Hepatocyte (in vitro differentiated cells): ENCODE measurements around the gene HSD17B8. TPM values are rescaled to one million over a fixed set of nuclear protein-coding genes. Genes with fewer than 3 reads are reported as not detected.

Experiments
- DNase-seq: peaks from one replicate; pipeline ENCODE4 v3.0.0-alpha.2; 2016; ENCODE audit warnings: low spot score
- H2AFZ ChIP-seq: fragments of 200-600 bp; sonication (generic); 2 replicates; pipeline ENCODE4 v1.6.0; 2016; ENCODE audit warnings: antibody characterized with exemption, mild to moderate bottlenecking
- H3K27ac ChIP-seq: fragments of 200-600 bp; sonication (generic); 2 replicates; pipeline ENCODE4 v1.5.1; 2016; ENCODE audit warnings: mild to moderate bottlenecking
- H3K27me3 ChIP-seq: fragments of 200-600 bp; sonication (generic); 2 replicates; pipeline ENCODE4 v1.6.1; 2016
- H3K36me3 ChIP-seq: fragments of 200-600 bp; sonication (generic); replicated peaks from 2 replicates; pipeline ENCODE4 v1.5.1; 2016; ENCODE audit warnings: low read depth; ENCODE audit not compliant: insufficient read depth
- H3K4me1 ChIP-seq: fragments of 200-600 bp; sonication (generic); 2 replicates; pipeline ENCODE4 v1.5.1; 2016; ENCODE audit warnings: mild to moderate bottlenecking, moderate library complexity; ENCODE audit not compliant: insufficient read depth
- H3K4me2 ChIP-seq: fragments of 200-600 bp; sonication (generic); 2 replicates; pipeline ENCODE4 v1.6.0; 2016
- H3K4me3 ChIP-seq: fragments of 200-600 bp; sonication (generic); 2 replicates; pipeline ENCODE4 v1.5.1; 2016; ENCODE audit warnings: mild to moderate bottlenecking
- H3K79me2 ChIP-seq: fragments of 200-600 bp; sonication (generic); 2 replicates; pipeline ENCODE4 v1.6.0; 2017; ENCODE audit warnings: mild to moderate bottlenecking
- H3K9me2 ChIP-seq: fragments of 200-600 bp; sonication (generic); replicated peaks from 2 replicates; pipeline ENCODE4 v1.6.0; 2017; ENCODE audit warnings: mild to moderate bottlenecking; ENCODE audit not compliant: insufficient read depth
- H3K9me3 ChIP-seq: fragments of 200-600 bp; sonication (generic); 2 replicates; pipeline ENCODE4 v1.5.1; 2016; ENCODE audit warnings: low read depth, mild to moderate bottlenecking
- H4K20me1 ChIP-seq: fragments of 200-600 bp; sonication (generic); 2 replicates; pipeline ENCODE4 v1.6.0; 2016; ENCODE audit warnings: mild to moderate bottlenecking; ENCODE audit not compliant: insufficient read depth, poor library complexity, severe bottlenecking
- EZH2 ChIP-seq: fragments of 200-600 bp; sonication (generic); IDR thresholded peaks from 2 replicates; pipeline ENCODE4 v1.6.1; 2016; ENCODE audit warnings: antibody characterized with exemption, mild to moderate bottlenecking, borderline replicate concordance
- EZH2phosphoT487 ChIP-seq: fragments of 200-600 bp; sonication (generic); IDR thresholded peaks from one replicate; pipeline ENCODE4 v1.6.1; 2018; ENCODE audit warnings: antibody characterized with exemption, mild to moderate bottlenecking, low read depth, moderate library complexity; ENCODE audit not compliant: unreplicated experiment, severe bottlenecking
- WGBS: methylation state at CpG from one replicate; pipeline ENCODE4 v1.1.6; 2016; ENCODE audit warnings: low lambda C conversion rate; ENCODE audit errors: missing lambda C conversion rate; 5-methylcytosine and 5-hydroxymethylcytosine counted together
- polyA plus RNA-seq: library from polyadenylated mRNA; unstranded; fragments of >200 nt; fragmentation: Nextera tagmentation; extraction: Ambion mirVana; gene quantifications from 2 replicates; pipeline ENCODE4 v1.2.1, GENCODE V29; 2016
- total RNA-seq: library from RNA; depleted of rRNA; stranded (reverse); fragments of >200 nt; gene quantifications from 2 replicates; pipeline ENCODE4 v1.2.3, GENCODE V29; 2014
- TF ChIP-seq, protein P1 (sequence below): fragments of 200-600 bp; sonication (generic); IDR thresholded peaks from 2 replicates; pipeline ENCODE4 v1.5.1; 2016; ENCODE audit warnings: antibody characterized with exemption, mild to moderate bottlenecking; ENCODE audit not compliant: poor library complexity

Gene HSD17B8
- total and polyA plus RNA-seq, 2 experiments from 2014 or later, result 6.0 to 12.9 TPM

DNA sequence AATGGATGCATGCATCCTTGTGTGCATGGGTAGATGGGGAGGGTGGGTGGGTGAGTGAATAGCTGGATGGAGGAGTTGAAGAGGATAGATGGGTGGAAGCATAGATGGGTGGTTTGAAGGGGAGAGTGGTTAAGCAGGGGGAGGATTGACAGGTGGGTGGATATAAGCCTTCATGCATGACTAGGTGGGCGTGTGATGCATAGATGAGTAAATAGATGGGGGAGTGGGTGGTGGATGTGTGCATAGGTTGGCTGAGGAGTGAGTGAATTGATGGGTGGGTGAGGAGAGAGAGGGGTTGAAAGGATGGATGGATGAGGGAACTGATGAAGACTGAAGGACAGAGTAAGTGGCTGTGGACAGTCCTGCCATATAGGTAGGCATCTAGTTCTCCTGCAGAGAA, 16.6 kb upstream of the HSD17B8 start:
- Histone ChIP-seq H3K4me2 (no peak overlapping the region), H3K4me1 (peaks cover 12% of the 10 kb centered on the region), H3K27ac (no peak overlapping the region), H3K9me2 (no peaks in the 10 kb centered on the region), H3K27me3 (peaks cover 19% of the 10 kb centered on the region), H4K20me1 (no peaks in the 10 kb centered on the region), H3K9me3 (no peaks in the 10 kb centered on the region), H3K79me2 (no peaks in the 10 kb centered on the region), H3K4me3 (no peak overlapping the region), H3K36me3 (no peaks in the 10 kb centered on the region), H2AFZ (no peak overlapping the region)
- TF ChIP-seq EZH2 (no peak), EZH2phosphoT487 (no peak)
- TF ChIP-seq, protein P1, sequence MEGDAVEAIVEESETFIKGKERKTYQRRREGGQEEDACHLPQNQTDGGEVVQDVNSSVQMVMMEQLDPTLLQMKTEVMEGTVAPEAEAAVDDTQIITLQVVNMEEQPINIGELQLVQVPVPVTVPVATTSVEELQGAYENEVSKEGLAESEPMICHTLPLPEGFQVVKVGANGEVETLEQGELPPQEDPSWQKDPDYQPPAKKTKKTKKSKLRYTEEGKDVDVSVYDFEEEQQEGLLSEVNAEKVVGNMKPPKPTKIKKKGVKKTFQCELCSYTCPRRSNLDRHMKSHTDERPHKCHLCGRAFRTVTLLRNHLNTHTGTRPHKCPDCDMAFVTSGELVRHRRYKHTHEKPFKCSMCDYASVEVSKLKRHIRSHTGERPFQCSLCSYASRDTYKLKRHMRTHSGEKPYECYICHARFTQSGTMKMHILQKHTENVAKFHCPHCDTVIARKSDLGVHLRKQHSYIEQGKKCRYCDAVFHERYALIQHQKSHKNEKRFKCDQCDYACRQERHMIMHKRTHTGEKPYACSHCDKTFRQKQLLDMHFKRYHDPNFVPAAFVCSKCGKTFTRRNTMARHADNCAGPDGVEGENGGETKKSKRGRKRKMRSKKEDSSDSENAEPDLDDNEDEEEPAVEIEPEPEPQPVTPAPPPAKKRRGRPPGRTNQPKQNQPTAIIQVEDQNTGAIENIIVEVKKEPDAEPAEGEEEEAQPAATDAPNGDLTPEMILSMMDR, result no peak
- WGBS, result 75% methylated on average over 1 of the region's 1 CpG
- no peak for DNase-seq

DNA sequence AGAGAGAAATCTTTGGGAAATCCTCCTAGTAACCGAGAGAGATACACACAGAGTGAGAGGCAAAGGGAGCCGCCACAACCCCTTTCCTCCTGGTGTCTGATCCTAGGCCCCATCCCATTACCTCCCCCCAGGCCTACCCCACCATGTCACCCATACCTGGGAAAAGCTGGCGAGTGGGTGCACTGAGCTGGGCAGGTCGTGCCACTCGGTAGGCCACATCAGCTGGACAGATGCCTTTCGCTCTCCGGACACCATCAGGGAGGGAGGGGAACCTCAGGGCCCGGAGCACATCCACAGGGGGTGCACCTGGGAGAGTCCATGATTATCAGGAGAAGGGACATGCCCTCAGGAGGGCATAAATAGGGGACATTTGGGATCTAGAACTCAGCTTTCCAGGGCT, 15.3 kb upstream of the HSD17B8 start:
- Histone ChIP-seq H2AFZ (no peak overlapping the region), H3K4me1 (peaks cover 13% of the 10 kb centered on the region), H3K9me2 (no peaks in the 10 kb centered on the region), H3K27me3 (peaks cover 20% of the 10 kb centered on the region), H4K20me1 (no peaks in the 10 kb centered on the region), H3K9me3 (no peaks in the 10 kb centered on the region), H3K79me2 (no peaks in the 10 kb centered on the region), H3K36me3 (no peaks in the 10 kb centered on the region), H3K4me2 (no peak overlapping the region), H3K27ac (no peak overlapping the region), H3K4me3 (no peak overlapping the region)
- TF ChIP-seq EZH2phosphoT487, result no peak
- no peak for TF ChIP-seq EZH2
- TF ChIP-seq, protein P1, result no peak
- no peak for DNase-seq
- 90% methylated on average over 8 of the region's 8 CpGs for WGBS

DNA sequence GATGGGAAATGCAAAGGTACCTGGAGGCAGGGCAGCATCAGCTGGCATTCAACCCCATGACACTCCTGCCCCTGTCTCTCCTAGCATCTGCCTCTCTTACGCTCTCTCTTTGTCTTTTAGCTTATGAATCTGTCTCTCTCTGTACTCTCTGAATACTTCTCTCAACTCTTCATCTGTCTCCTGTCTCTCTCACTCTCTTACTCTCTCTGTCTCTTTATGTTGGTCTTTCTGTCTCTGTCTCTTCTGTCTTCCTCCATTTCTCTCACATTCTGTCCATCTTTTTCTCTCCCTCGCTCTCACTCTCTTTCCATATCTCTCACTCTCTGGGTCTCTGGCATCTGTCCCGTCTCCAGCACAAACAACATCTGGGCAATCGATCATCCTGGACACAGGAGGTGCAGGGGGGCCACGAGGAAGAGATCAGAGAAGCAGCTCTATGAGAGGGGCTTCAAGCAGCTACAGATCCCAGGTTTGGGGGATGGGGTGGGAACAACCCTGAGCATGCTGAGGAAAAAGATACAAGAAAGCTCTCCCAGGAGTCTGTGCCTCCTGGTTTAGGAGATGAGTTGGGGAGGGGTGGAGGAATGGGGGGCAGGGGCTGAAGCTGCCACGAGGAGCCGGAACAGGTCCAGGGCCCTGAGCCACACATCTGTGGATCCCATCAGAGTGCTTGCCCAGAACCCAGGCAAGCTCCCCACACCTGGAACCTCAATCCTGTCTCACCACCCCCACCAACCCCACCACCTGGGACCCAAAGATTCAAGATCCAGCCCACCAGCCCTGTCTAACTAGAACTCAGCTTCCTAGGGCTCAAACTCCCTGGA, 14.6 kb upstream of the HSD17B8 start:
- H2AFZ ChIP-seq, result no peak overlapping the region

More for the DNA sequence above, 14.6 kb upstream of the HSD17B8 start:
- no peaks in the 10 kb centered on the region for H4K20me1 ChIP-seq
- TF ChIP-seq EZH2 (no peak), EZH2phosphoT487 (no peak)
- TF ChIP-seq, protein P1, result no peak
- H3K9me2 ChIP-seq, result no peaks in the 10 kb centered on the region
- H3K9me3 ChIP-seq, result no peaks in the 10 kb centered on the region
- WGBS, result 83% methylated on average over 5 of the region's 7 CpGs
- H3K4me3 ChIP-seq, result no peak overlapping the region
- H3K4me2 ChIP-seq, result no peak overlapping the region
- H3K27me3 ChIP-seq, result peaks cover 20% of the 10 kb centered on the region
- H3K79me2 ChIP-seq, result no peaks in the 10 kb centered on the region
- no peak overlapping the region for H3K27ac ChIP-seq
- no peak for DNase-seq
- H3K36me3 ChIP-seq, result no peaks in the 10 kb centered on the region
- peaks cover 13% of the 10 kb centered on the region for H3K4me1 ChIP-seq
